HG03469 (cell line): ENCODE results near the gene OR1K1.

Experiments
- ATAC-seq: cut with Tn5 transposase; IDR thresholded peaks from one replicate; pipeline ENCODE4 v1.9.1; 2021; ENCODE audit warnings: mild to moderate bottlenecking, moderate library complexity, moderate number of reproducible peaks; ENCODE audit not compliant: unreplicated experiment

Gene OR1K1

DNA sequence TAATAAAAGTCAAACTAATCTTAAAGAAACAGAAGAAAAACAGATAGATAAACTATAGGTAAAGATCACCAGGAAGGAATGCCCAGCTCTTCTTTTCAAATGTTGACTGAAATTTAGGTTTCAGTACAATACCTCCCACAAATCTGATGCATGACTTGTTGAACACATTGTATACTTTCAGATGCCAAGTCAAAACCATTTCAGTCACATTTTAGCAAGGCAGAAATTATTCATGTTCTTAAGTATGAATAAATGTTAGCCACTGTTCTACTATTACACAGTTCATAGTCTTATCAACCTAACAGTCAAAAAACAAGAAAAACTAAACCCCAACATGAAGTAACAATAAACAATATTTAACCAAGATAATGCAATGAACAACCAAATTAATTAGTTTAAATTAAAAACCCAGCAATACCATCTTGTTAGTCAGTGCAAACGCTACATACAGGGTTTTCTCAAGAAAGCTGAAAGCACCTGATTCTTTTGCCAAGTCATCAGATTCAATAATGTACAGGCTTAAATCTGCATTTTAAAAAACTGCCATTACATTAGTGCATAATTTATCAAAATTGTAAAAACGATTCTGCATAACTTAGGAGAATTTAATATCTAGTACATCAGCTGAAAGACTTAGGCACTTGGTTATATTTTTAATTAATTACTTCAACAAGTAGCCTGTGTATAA lies 48.5 kb downstream of the OR1K1 start:
- no peak for ATAC-seq
